HEK293 (cell line): Measurements from ENCODE around the gene DUS1L.

Experiments used
- BCL11A ChIP-seq: fragments of 450-650 bp; formaldehyde crosslinking; IDR thresholded peaks from 2 replicates; pipeline ENCODE4 v1.5.1; 2016; ENCODE audit warnings: low read depth, missing biosample characterization, missing genetic modification characterization
- OVOL3 ChIP-seq: fragments of 450-650 bp; formaldehyde crosslinking; IDR thresholded peaks from 2 replicates; pipeline ENCODE4 v1.5.1; 2016; ENCODE audit warnings: missing biosample characterization, missing genetic modification characterization
- TRIM28 ChIP-seq: IDR thresholded peaks from 2 replicates; pipeline ENCODE4 v1.6.1; 2011; ENCODE audit warnings: low read length, control low read depth, borderline replicate concordance
- YY1 ChIP-seq: fragments of 450-650 bp; formaldehyde crosslinking; IDR thresholded peaks from 2 replicates; pipeline ENCODE4 v1.5.1; 2018; ENCODE audit warnings: missing biosample characterization, missing genetic modification characterization
- ZEB2 ChIP-seq: fragments of 450-650 bp; formaldehyde crosslinking; IDR thresholded peaks from 2 replicates; pipeline ENCODE4 v1.5.1; 2016; ENCODE audit warnings: missing biosample characterization, missing genetic modification characterization
- ZFP3 ChIP-seq: fragments of 450-650 bp; formaldehyde crosslinking; IDR thresholded peaks from 2 replicates; pipeline ENCODE4 v1.5.1; 2016; ENCODE audit warnings: low read depth, missing biosample characterization, missing genetic modification characterization
- ZNF140 ChIP-seq: fragments of 450-650 bp; formaldehyde crosslinking; IDR thresholded peaks from 2 replicates; pipeline ENCODE4 v1.5.1; 2016; ENCODE audit warnings: missing biosample characterization, missing genetic modification characterization
- ZNF184 ChIP-seq: fragments of 450-650 bp; IDR thresholded peaks from 2 replicates; pipeline ENCODE4 v1.5.1; 2018; ENCODE audit warnings: missing biosample characterization, mild to moderate bottlenecking, missing genetic modification characterization
- ZNF211 ChIP-seq: fragments of 450-650 bp; formaldehyde crosslinking; IDR thresholded peaks from 2 replicates; pipeline ENCODE4 v1.5.1; 2016; ENCODE audit warnings: low read depth, missing biosample characterization, missing genetic modification characterization
- ZNF292 ChIP-seq: fragments of 450-650 bp; formaldehyde crosslinking; IDR thresholded peaks from 2 replicates; pipeline ENCODE4 v1.5.1; 2016; ENCODE audit warnings: low read depth, missing biosample characterization, missing genetic modification characterization, borderline replicate concordance
- ZNF433 ChIP-seq: fragments of 450-650 bp; formaldehyde crosslinking; IDR thresholded peaks from 2 replicates; pipeline ENCODE4 v1.5.1; 2016; ENCODE audit warnings: missing biosample characterization, missing genetic modification characterization, low read depth
- ZNF549 ChIP-seq: fragments of 450-650 bp; IDR thresholded peaks from 2 replicates; pipeline ENCODE4 v1.5.1; 2018; ENCODE audit warnings: missing biosample characterization, missing genetic modification characterization, mild to moderate bottlenecking, inconsistent platforms, moderate library complexity
- ZNF585B ChIP-seq: fragments of 450-650 bp; formaldehyde crosslinking; IDR thresholded peaks from 2 replicates; pipeline ENCODE4 v1.5.1; 2016; ENCODE audit warnings: missing biosample characterization, missing genetic modification characterization
- ZNF600 ChIP-seq: fragments of 450-650 bp; formaldehyde crosslinking; IDR thresholded peaks from 2 replicates; pipeline ENCODE4 v1.5.1; 2016; ENCODE audit warnings: missing biosample characterization, missing genetic modification characterization
- ZNF843 ChIP-seq: fragments of 450-650 bp; formaldehyde crosslinking; IDR thresholded peaks from 2 replicates; pipeline ENCODE4 v1.5.1; 2016; ENCODE audit warnings: missing biosample characterization, missing genetic modification characterization
- ZSCAN23 ChIP-seq: fragments of 450-650 bp; formaldehyde crosslinking; IDR thresholded peaks from 2 replicates; pipeline ENCODE4 v1.5.1; 2016; ENCODE audit warnings: missing biosample characterization, missing genetic modification characterization
- TF ChIP-seq, protein P1 (sequence below): fragments of 450-650 bp; formaldehyde crosslinking; IDR thresholded peaks from 2 replicates; pipeline ENCODE4 v1.5.1; 2016; ENCODE audit warnings: missing biosample characterization, missing genetic modification characterization
- TF ChIP-seq, protein P2 (sequence below): fragments of 450-650 bp; formaldehyde crosslinking; IDR thresholded peaks from 2 replicates; pipeline ENCODE4 v1.5.1; 2017; ENCODE audit warnings: missing biosample characterization, missing genetic modification characterization
- TF ChIP-seq, protein P3 (sequence below): fragments of 450-650 bp; formaldehyde crosslinking; IDR thresholded peaks from 2 replicates; pipeline ENCODE4 v1.5.1; 2017; ENCODE audit warnings: missing biosample characterization, missing genetic modification characterization
- TF ChIP-seq, protein P4 (sequence below): fragments of 450-650 bp; formaldehyde crosslinking; IDR thresholded peaks from 2 replicates; pipeline ENCODE4 v1.5.1; 2016; ENCODE audit warnings: missing biosample characterization, missing genetic modification characterization, low read depth
- TF ChIP-seq, protein P5 (sequence below): fragments of 450-650 bp; IDR thresholded peaks from 2 replicates; pipeline ENCODE4 v1.5.1; 2018; ENCODE audit warnings: missing biosample characterization, mild to moderate bottlenecking, missing genetic modification characterization
- TF ChIP-seq, protein P6 (sequence below): fragments of 450-650 bp; formaldehyde crosslinking; IDR thresholded peaks from 2 replicates; pipeline ENCODE4 v1.5.1; 2017; ENCODE audit warnings: missing biosample characterization, missing genetic modification characterization
- TF ChIP-seq, protein P7 (sequence below): fragments of 450-650 bp; IDR thresholded peaks from 2 replicates; pipeline ENCODE4 v1.5.1; 2018; ENCODE audit warnings: missing biosample characterization, missing genetic modification characterization
- TF ChIP-seq, protein P8 (sequence below): fragments of 450-650 bp; formaldehyde crosslinking; IDR thresholded peaks from 2 replicates; pipeline ENCODE4 v1.5.1; 2016; ENCODE audit warnings: missing biosample characterization, missing genetic modification characterization

DUS1L gene

DNA sequence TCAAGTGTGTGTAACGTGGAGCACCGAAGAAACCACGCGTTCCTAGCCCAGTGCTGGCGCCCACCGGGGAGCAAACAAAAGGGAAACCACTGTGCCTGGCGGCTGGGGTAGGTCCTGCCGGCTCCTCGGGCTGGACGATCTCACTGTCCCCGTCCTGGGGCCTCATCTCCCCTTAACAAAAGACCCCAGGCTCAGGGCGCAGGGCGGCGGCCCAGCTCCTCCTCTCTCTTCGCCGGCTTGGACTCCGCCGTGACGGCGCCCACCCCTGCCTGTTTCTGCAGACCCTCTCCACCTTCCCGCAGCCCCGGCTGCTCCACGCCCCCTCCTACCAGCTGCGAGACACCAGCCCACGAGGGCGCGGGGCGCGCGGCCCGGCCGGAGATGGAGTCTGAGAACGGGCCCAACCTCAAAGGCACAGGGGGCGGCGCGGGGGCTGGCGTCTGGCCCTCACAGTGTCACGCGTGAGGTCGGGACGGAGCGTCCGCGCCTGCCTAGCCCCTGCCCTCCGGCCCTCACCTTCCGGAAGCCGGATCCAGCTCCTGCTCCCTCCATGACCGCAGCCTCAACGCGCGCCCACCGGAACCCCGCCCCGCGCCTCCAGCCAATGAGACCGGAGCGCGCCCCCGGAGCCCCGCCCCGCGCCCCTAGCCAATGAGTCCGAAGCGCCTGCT is 43.2 kb downstream of the DUS1L start, which contains the start of gene CENPX (continued):
- TF ChIP-seq, protein P1, sequence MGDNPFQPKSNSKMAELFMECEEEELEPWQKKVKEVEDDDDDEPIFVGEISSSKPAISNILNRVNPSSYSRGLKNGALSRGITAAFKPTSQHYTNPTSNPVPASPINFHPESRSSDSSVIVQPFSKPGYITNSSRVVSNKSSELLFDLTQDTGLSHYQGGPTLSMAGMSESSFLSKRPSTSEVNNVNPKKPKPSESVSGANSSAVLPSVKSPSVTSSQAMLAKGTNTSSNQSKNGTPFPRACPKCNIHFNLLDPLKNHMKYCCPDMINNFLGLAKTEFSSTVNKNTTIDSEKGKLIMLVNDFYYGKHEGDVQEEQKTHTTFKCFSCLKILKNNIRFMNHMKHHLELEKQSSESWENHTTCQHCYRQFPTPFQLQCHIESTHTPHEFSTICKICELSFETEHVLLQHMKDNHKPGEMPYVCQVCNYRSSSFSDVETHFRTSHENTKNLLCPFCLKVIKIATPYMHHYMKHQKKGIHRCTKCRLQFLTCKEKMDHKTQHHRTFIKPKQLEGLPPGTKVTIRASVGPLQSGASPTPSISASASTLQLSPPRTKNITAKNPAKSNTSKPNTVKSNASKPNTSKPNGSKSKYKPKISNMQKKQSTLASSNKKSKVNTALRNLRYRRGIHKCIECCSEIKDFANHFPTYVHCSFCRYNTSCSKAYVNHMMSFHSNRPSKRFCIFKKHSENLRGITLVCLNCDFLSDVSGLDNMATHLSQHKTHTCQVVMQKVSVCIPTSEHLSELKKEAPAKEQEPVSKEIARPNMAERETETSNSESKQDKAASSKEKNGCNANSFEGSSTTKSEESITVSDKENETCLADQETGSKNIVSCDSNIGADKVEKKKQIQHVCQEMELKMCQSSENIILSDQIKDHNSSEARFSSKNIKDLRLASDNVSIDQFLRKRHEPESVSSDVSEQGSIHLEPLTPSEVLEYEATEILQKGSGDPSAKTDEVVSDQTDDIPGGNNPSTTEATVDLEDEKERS (tag by site-specific recombination), result no peak
- TF ChIP-seq OVOL3 (tag by site-specific recombination) (no peak), ZFP3 (tag by site-specific recombination) (no peak), YY1 (tag by site-specific recombination) (peak; percentile 40; the same call in 1 of the 2 replicates), ZSCAN23 (tag by site-specific recombination) (no peak), ZNF585B (tag by site-specific recombination) (no peak), BCL11A (tag by site-specific recombination) (no peak; the same call in 1 of the 2 replicates), ZNF549 (tag by site-specific recombination) (no peak), ZNF140 (tag by site-specific recombination) (no peak), ZNF433 (tag by site-specific recombination) (no peak), TRIM28 (no peak), ZEB2 (tag by site-specific recombination) (peak; percentile 72), ZNF211 (no peak), ZNF600 (tag by site-specific recombination) (peak; percentile 98), ZNF292 (tag by site-specific recombination) (no peak), ZNF843 (no peak), ZNF184 (tag by site-specific recombination) (no peak)
- TF ChIP-seq, protein P2, sequence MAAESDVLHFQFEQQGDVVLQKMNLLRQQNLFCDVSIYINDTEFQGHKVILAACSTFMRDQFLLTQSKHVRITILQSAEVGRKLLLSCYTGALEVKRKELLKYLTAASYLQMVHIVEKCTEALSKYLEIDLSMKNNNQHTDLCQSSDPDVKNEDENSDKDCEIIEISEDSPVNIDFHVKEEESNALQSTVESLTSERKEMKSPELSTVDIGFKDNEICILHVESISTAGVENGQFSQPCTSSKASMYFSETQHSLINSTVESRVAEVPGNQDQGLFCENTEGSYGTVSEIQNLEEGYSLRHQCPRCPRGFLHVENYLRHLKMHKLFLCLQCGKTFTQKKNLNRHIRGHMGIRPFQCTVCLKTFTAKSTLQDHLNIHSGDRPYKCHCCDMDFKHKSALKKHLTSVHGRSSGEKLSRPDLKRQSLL (tag by site-specific recombination), result peak; percentile 38; the same call in 1 of the 2 replicates
- TF ChIP-seq, protein P3, sequence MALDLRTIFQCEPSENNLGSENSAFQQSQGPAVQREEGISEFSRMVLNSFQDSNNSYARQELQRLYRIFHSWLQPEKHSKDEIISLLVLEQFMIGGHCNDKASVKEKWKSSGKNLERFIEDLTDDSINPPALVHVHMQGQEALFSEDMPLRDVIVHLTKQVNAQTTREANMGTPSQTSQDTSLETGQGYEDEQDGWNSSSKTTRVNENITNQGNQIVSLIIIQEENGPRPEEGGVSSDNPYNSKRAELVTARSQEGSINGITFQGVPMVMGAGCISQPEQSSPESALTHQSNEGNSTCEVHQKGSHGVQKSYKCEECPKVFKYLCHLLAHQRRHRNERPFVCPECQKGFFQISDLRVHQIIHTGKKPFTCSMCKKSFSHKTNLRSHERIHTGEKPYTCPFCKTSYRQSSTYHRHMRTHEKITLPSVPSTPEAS (tag by site-specific recombination), result no peak
- TF ChIP-seq, protein P4, sequence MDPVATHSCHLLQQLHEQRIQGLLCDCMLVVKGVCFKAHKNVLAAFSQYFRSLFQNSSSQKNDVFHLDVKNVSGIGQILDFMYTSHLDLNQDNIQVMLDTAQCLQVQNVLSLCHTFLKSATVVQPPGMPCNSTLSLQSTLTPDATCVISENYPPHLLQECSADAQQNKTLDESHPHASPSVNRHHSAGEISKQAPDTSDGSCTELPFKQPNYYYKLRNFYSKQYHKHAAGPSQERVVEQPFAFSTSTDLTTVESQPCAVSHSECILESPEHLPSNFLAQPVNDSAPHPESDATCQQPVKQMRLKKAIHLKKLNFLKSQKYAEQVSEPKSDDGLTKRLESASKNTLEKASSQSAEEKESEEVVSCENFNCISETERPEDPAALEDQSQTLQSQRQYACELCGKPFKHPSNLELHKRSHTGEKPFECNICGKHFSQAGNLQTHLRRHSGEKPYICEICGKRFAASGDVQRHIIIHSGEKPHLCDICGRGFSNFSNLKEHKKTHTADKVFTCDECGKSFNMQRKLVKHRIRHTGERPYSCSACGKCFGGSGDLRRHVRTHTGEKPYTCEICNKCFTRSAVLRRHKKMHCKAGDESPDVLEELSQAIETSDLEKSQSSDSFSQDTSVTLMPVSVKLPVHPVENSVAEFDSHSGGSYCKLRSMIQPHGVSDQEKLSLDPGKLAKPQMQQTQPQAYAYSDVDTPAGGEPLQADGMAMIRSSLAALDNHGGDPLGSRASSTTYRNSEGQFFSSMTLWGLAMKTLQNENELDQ (tag by site-specific recombination), result no peak
- TF ChIP-seq, protein P5, sequence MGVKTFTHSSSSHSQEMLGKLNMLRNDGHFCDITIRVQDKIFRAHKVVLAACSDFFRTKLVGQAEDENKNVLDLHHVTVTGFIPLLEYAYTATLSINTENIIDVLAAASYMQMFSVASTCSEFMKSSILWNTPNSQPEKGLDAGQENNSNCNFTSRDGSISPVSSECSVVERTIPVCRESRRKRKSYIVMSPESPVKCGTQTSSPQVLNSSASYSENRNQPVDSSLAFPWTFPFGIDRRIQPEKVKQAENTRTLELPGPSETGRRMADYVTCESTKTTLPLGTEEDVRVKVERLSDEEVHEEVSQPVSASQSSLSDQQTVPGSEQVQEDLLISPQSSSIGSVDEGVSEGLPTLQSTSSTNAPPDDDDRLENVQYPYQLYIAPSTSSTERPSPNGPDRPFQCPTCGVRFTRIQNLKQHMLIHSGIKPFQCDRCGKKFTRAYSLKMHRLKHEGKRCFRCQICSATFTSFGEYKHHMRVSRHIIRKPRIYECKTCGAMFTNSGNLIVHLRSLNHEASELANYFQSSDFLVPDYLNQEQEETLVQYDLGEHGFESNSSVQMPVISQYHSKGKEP (tag by site-specific recombination), result no peak
- TF ChIP-seq, protein P6, sequence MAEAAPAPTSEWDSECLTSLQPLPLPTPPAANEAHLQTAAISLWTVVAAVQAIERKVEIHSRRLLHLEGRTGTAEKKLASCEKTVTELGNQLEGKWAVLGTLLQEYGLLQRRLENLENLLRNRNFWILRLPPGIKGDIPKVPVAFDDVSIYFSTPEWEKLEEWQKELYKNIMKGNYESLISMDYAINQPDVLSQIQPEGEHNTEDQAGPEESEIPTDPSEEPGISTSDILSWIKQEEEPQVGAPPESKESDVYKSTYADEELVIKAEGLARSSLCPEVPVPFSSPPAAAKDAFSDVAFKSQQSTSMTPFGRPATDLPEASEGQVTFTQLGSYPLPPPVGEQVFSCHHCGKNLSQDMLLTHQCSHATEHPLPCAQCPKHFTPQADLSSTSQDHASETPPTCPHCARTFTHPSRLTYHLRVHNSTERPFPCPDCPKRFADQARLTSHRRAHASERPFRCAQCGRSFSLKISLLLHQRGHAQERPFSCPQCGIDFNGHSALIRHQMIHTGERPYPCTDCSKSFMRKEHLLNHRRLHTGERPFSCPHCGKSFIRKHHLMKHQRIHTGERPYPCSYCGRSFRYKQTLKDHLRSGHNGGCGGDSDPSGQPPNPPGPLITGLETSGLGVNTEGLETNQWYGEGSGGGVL (tag by site-specific recombination), result no peak; the same call in 1 of the 2 replicates
- TF ChIP-seq, protein P7, sequence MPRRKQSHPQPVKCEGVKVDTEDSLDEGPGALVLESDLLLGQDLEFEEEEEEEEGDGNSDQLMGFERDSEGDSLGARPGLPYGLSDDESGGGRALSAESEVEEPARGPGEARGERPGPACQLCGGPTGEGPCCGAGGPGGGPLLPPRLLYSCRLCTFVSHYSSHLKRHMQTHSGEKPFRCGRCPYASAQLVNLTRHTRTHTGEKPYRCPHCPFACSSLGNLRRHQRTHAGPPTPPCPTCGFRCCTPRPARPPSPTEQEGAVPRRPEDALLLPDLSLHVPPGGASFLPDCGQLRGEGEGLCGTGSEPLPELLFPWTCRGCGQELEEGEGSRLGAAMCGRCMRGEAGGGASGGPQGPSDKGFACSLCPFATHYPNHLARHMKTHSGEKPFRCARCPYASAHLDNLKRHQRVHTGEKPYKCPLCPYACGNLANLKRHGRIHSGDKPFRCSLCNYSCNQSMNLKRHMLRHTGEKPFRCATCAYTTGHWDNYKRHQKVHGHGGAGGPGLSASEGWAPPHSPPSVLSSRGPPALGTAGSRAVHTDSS, result no peak
- TF ChIP-seq, protein P8, sequence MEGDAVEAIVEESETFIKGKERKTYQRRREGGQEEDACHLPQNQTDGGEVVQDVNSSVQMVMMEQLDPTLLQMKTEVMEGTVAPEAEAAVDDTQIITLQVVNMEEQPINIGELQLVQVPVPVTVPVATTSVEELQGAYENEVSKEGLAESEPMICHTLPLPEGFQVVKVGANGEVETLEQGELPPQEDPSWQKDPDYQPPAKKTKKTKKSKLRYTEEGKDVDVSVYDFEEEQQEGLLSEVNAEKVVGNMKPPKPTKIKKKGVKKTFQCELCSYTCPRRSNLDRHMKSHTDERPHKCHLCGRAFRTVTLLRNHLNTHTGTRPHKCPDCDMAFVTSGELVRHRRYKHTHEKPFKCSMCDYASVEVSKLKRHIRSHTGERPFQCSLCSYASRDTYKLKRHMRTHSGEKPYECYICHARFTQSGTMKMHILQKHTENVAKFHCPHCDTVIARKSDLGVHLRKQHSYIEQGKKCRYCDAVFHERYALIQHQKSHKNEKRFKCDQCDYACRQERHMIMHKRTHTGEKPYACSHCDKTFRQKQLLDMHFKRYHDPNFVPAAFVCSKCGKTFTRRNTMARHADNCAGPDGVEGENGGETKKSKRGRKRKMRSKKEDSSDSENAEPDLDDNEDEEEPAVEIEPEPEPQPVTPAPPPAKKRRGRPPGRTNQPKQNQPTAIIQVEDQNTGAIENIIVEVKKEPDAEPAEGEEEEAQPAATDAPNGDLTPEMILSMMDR (tag by site-specific recombination), result 0 out of 2 replicates have a peak, but pooled peaks have one; percentile 8
